GM10248 (cell line): ENCODE measurements around the gene CFAP65.

Experiments
- CTCF ChIA-PET: fragments of 300-600 bp; sonication (Branson Sonifier 250); formaldehyde crosslinking; extraction: SDS; loops from one replicate; lab custom pipeline; 2021; ENCODE audit warnings: antibody characterized with exemption; lab: Yijun Ruan, JAX
- POLR2A ChIA-PET: fragments of 350-650 bp; sonication (Branson Sonifier 250); formaldehyde crosslinking; extraction: SDS; loops from one replicate; lab custom pipeline; 2020; ENCODE audit warnings: antibody characterized with exemption; lab: Yijun Ruan, JAX
- DNase-seq: peaks from one replicate; pipeline ENCODE4 v3.0.0; 2012; ENCODE audit errors: extremely low spot score
- TF ChIP-seq, protein P1 (sequence below): IDR thresholded peaks from 2 replicates; pipeline ENCODE4 v1.5.1; 2012; ENCODE audit warnings: mild to moderate bottlenecking, low read depth; ENCODE audit errors: extremely low read depth, missing control alignments, control extremely low read depth

CFAP65 gene, protein sequence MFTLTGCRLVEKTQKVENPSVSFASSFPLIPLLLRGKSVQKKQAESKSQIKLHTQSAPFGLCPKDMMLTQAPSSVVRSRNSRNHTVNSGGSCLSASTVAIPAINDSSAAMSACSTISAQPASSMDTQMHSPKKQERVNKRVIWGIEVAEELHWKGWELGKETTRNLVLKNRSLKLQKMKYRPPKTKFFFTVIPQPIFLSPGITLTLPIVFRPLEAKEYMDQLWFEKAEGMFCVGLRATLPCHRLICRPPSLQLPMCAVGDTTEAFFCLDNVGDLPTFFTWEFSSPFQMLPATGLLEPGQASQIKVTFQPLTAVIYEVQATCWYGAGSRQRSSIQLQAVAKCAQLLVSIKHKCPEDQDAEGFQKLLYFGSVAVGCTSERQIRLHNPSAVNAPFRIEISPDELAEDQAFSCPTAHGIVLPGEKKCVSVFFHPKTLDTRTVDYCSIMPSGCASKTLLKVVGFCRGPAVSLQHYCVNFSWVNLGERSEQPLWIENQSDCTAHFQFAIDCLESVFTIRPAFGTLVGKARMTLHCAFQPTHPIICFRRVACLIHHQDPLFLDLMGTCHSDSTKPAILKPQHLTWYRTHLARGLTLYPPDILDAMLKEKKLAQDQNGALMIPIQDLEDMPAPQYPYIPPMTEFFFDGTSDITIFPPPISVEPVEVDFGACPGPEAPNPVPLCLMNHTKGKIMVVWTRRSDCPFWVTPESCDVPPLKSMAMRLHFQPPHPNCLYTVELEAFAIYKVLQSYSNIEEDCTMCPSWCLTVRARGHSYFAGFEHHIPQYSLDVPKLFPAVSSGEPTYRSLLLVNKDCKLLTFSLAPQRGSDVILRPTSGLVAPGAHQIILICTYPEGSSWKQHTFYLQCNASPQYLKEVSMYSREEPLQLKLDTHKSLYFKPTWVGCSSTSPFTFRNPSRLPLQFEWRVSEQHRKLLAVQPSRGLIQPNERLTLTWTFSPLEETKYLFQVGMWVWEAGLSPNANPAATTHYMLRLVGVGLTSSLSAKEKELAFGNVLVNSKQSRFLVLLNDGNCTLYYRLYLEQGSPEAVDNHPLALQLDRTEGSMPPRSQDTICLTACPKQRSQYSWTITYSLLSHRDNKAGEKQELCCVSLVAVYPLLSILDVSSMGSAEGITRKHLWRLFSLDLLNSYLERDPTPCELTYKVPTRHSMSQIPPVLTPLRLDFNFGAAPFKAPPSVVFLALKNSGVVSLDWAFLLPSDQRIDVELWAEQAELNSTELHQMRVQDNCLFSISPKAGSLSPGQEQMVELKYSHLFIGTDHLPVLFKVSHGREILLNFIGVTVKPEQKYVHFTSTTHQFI (N-terminal part only)

DNA sequence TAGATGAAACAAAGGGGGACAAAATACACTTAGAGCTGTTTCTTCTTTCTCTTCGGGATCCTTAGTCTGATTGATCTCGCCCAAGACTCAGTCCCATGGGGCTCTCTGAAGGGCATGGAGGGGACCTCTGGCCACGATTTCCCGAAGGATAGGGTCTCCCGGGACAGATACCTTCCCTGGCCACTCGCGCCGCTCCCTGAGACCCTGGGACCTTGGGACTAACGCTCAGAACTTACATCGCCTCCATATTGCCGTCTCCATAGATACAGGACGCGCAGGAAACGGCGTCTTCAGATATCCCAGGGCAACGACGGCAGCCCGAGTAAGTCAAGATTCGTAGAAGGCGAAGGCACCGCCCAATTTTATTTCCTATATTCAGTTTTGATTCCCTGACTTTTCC is at the start of gene CFAP65:
CFAP65 (minus strand) TSS at position 265 of the 400 bp plus-strand sequence. CDS start 2,468 bp downstream, outside the sequence.
- TF ChIP-seq, protein P1, sequence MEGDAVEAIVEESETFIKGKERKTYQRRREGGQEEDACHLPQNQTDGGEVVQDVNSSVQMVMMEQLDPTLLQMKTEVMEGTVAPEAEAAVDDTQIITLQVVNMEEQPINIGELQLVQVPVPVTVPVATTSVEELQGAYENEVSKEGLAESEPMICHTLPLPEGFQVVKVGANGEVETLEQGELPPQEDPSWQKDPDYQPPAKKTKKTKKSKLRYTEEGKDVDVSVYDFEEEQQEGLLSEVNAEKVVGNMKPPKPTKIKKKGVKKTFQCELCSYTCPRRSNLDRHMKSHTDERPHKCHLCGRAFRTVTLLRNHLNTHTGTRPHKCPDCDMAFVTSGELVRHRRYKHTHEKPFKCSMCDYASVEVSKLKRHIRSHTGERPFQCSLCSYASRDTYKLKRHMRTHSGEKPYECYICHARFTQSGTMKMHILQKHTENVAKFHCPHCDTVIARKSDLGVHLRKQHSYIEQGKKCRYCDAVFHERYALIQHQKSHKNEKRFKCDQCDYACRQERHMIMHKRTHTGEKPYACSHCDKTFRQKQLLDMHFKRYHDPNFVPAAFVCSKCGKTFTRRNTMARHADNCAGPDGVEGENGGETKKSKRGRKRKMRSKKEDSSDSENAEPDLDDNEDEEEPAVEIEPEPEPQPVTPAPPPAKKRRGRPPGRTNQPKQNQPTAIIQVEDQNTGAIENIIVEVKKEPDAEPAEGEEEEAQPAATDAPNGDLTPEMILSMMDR: no peak
- POLR2A ChIA-PET: no interaction called here
- no peak for DNase-seq
- CTCF ChIA-PET: interaction anchor here (0.8 to 3.9 kb wide), 11 partner anchors 11 to 130 kb away, joined by 3 to 17 read pairs (median 7); no protein-coding TSS in a partner anchor

DNA sequence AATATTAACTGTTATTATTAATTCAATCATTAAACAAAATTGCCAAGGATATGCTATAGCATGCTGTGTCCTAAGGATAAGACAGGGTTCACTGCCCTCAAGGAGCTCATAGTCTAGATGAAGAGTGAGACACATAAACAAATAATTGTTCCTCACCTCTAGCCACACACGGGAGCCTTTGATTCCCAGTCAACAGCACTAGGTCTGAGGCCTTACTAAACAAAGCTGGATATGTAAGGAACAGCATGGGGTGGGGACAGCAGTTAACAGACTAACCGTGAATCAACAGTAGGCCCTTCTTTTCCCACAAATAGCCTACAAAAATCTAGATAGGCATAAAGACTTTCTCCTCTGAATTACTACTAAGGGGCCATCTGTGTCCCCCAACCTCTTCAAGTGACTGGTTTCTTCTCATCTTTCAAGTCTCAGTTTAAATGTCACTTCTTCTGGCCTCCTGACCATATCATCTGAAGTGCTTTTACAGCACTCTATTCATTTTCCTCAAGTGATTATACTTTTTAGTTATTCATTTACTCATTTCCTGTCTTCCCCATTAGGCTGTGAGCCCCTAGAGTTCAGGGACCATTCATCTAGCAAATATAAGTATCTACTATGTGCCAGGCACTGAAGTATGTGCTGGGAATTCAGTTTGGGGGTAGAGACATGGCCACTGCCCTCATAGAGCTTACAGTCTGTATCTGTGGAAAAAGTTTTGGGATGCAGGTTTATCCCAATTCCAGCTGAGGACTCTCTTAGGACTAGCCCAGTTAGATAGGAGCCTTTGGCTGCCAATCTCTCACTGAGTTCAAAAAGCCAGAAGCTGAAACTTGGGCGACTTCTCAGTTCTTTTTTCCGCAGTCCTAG is 49.4 kb upstream of the CFAP65 start:
- POLR2A ChIA-PET: no interaction called here
- TF ChIP-seq, protein P1: no peak
- DNase-seq: no peak
- CTCF ChIA-PET: interaction anchor here (1.5 to 4.8 kb wide), 6 partner anchors 8 to 61 kb away, joined by 4 to 31 read pairs (median 9); no protein-coding TSS in a partner anchor

DNA sequence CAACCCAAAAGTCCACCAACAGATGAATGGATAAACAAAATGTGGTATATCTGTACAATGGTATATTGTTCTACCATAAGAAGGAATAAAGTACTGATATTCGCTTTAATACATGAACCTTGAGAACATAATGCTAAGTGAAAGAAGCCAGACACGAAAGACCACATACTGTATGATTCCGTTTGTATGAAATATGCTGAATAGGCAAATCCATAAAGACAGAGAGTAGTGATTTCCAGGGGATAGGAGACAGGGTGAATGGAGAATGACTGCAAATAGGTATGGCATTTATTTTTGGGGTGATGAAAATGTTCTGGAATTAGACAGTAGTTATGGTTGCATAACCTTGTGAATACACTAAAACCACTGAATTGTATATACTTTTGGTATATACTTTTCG is 48.0 kb upstream of the CFAP65 start:
- ChIA-PET CTCF (interaction anchor here (1.1 to 4.8 kb wide), 3 partner anchors 14 to 31 kb away, joined by 3 to 31 read pairs (median 24); no protein-coding TSS in a partner anchor), POLR2A (no interaction called here)
- DNase-seq: no peak
- TF ChIP-seq, protein P1: no peak

DNA sequence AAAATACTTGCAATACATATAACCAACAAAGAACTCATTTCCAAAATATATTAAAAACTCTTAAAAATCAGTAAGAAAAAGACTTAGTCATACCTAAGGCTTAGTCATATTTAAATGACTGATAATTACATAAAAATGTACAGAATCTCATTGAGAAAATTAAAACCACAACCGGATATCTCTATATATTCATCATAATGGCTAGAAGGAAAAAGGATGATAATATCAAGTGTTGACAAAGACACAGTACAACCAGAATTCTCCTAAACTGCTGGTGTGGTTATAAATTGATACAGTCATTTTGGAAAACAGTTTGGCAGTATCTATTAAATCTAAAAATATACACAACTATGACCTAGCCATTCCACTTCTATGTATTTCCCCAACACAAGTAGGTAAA is 46.5 kb upstream of the CFAP65 start:
- TF ChIP-seq, protein P1: no peak
- ChIA-PET POLR2A (no interaction called here), CTCF (interaction anchor here (0.9 to 2.5 kb wide), 8 partner anchors 12 to 64 kb away, joined by 3 to 18 read pairs (median 6); no protein-coding TSS in a partner anchor)
- DNase-seq: no peak

DNA sequence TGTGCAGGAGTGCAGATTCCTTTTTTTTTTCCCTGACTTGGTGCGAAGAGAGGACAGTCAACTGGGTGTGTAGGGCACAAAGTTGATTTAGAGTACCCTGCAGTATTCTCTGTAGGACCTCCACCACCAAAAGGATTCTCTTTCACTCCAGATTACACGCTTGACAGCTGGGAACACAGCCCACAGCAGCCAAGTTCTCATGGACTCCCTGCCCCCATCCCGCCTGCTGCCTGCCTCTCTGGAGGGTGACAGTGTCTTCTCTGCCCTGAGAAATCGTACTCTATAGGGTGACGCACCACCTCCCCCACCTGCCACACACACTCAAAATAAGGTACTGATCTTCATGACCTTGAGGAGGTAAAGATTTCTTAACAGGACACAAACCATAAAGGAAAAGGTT is 46.0 kb upstream of the CFAP65 start:
- ChIA-PET CTCF (interaction anchor here (0.8 to 2.5 kb wide), 10 partner anchors 12 to 212 kb away, joined by 3 to 18 read pairs (median 4); no protein-coding TSS in a partner anchor), POLR2A (no interaction called here)
- DNase-seq: no peak
- TF ChIP-seq, protein P1: no peak
